Mesenteric fat pad (tissue), 1 donor: ENCODE measurements around the gene BANK1. TPM values are rescaled to one million over a fixed set of nuclear protein-coding genes. Genes with fewer than 3 reads are reported as not detected.

Experiments
- DNase-seq: peaks from one replicate; pipeline ENCODE4 v3.0.0-alpha.2; 2020; ENCODE audit warnings: low spot score
- total RNA-seq: library from RNA; stranded (reverse); fragmentation: NEBNext Ultra II Directional; extraction: Animal tissue kit (Norgen Biotek cat#: 25700); gene quantifications from one replicate; pipeline ENCODE4 v1.2.1, GENCODE V29; 2021
- donor health status: DM: yes; HTN: yes; CAD: no.

The BANK1 gene
- total RNA-seq, 1 donor from 2014 or later, result 11.6 TPM

DNA sequence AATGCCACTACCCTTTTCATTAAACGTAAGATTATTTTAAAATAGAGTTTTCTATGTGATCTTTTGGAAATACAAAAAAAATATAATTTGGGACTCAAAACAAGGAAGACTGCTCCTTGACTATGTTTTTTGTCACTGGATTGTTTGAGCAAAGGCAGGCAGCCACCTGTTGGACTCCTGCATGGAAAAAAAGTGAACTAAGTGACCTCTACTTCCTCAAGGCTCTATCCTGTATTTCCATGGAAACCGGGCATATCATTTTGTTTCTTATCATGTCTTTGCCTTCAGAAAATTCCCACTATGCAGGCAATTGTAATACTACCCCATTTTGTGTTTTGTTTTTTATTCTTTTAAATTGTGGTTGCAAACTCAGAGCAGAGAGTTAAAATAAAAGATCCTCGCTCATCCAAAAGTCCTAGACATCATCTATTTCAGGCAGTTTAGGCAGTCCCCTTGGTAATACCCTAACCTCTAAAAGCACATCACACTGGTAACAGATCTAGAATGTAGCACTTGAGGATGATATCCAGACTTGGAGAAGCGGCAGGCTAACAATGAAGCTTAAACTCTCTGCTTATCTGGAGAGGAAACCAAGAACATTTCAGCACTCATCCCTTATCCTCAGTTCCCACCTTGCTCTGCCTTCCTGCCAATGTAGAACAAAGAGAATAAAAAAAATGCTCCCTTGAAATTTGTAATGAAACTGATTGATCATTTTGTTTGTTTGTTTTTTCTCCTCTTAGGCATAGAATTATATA is 165.7 kb downstream of the BANK1 start:
- no peak for DNase-seq

DNA sequence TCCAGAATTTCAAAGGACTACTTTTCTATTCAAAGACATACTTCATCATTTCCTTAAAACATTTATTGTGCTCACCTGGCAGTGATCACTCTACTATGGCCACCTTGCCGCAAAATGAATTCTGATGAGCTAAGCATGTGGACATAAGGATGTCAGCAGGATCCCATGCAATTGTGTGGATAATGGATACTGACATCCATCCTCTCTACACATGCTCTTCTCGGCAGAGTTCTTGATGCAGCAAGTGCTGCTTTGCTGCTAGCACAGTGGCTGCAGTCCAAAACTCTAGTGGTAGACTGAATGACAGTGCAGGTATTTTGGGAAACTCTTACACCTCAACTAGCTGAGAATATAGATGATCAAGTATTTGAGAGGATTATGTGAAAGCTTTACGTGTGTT is 168.0 kb downstream of the BANK1 start:
- DNase-seq, result no peak

DNA sequence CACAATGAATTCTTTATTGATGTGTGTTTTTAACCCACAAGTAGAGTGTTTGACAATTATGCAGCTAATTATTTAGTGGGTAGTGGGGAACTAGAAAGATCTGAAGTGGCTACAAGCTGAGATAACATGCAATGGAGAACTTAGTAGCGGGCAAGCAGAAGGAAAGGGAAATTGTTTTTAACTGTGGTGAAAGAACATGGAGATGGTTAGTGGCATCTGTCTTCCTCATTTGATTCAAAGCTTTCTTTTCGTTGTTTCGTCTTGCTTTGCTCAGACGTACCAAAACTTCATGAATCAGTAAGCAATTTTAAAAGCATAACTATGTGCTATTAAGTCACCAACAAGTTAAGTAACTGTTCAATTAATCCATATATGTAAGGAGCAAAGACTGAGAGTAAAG is 169.9 kb downstream of the BANK1 start:
- DNase-seq, result no peak

DNA sequence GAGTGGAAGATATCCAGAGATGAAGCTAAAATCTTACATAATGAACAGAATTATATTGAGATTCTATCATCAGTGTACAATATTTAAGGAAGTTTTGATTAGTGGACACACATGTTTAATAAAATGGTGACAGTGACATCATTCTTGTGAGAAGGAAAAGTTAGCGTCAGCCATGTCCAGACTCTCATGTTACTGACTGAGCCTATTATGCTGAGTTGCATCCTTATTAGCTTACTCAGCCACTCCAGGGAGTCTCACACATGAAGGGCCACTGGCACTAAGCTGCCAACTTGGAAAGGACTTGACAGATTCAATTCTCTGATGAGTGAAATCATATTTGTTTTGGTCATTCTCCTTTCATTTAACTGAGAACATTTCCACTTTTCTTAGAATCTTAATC is 170.6 kb downstream of the BANK1 start:
- no peak for DNase-seq

DNA sequence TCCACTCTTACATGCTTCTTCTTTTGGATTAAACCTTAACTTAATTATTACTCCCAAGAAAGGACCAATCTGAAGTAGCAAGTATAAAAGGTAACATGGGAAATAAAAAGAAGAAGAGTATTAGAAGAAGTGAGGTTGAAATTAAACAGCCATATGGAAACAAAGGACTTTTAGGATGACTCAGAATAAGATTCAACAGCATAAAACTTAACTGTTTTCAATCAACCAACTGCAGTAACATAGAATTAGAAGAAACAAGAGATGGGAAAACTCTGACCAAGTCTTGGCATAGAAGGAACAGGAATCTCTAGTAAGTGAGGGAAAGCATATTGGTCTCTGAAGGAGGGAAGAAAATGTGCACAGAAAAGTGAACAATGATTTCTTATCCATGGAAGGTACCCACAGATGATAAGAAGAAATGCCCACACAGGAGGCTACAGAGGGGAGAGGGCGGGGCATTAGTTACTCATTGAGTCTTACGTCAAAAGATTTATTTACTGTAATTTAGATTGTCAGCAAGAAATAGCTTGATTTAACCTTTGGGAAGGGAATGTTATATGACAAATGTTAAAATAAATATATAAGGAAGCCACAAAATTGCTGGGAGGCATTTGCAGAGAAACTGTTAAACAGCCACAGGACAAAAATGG is 177.3 kb downstream of the BANK1 start:
- DNase-seq, result no peak

DNA sequence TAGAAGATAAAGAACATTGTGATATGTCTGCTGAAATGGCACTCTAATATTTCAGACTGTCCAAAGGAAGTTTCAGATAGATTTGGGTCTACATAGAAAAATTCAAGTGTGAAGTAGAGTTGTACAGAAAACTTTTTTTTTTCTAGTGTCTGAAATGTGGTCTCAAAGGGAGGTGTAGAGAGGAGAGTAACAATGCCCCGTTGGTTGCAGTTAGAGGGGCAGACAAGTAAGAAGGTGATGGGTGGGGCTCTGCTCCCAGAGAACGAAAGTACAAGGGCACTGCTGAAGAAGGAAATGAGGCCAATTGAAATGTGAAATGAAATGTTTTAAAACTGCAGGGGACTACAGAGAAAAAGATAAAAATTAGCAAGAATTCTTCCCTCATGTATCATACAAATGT is 177.8 kb downstream of the BANK1 start:
- DNase-seq, result no peak

DNA sequence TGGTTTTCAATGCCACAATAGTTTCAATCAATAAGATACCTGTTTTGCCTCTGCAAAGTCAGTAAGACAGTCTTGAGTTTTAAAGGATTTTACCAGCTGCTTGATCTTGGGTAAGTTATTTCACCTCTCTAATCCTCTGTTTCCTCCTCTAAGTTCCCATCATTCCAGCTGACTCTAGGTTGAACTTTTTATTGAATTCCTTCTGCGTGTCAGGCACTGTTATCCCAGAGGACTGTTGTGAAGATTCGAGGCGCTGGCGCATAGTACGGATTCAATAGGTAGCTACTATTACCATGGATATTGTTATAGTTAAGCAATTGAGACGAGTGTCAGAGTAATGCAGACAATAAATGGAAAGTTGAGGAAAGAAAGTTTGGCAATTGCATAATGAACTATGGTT is 179.4 kb downstream of the BANK1 start:
- DNase-seq, result no peak

DNA sequence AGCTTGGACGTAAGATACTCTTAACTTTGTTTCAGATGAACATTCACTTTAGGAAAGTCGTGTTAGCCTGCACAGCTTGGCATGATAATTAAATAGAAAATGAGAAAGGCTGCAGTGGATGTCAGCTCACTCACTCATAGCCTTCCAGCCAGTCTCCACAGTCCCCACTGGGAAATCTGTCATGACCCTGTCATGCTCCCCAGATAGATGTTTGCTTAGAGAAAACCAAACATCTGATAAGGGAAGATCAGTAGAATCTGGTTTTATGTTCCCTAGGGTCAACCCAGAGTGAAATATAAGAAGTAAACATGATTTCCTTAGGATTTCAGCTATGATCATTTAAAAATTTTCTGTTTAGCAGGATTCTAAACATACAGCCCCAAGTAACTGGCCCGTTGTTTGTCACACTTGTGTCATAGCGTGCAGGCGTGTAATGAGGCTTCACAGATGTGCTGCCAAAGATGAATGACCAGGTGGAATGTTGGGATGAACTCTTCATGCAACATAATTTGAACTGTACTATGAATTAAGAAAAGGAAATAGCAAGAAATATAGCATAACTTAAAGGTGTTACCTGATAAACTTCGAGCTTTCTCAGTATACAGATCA is 180.1 kb downstream of the BANK1 start:
- DNase-seq, result no peak

DNA sequence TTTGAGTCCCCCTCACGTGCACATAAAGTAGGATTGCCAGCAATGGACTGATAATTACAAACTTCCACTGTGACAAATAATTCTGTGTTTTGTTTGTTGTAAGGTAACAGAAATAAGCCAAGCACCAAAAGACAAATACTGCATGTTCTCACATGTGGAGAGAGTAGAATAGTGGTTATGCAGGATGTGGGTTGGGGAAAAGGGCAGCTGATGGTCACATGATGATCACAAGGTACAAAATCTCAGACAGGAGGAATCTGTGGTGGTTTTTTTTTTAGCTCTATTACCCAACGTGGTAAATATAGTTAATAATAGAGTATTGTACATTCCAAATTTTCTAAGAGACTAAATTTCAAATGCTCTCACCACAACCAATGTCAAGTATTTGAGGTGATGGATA is 182.3 kb downstream of the BANK1 start:
- DNase-seq, result no peak

DNA sequence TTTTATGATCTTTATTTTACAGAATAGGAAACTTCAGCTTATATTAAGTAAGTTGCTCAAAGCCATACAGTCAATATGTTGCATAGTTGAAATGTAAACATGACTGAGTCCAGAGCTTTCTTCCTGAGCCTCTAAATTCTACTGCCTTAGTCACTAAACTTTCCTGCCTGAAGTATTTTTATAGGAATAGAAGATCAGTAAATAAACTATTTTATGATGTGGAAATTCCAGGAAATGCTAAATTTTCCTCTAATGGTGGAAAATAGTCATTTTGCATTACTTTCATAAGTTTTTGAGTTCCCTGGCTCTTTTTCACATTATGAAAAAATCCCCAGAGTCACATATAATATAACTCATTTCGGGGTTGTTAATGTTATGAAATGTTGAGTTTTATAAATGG is 182.8 kb downstream of the BANK1 start:
- DNase-seq, result no peak

DNA sequence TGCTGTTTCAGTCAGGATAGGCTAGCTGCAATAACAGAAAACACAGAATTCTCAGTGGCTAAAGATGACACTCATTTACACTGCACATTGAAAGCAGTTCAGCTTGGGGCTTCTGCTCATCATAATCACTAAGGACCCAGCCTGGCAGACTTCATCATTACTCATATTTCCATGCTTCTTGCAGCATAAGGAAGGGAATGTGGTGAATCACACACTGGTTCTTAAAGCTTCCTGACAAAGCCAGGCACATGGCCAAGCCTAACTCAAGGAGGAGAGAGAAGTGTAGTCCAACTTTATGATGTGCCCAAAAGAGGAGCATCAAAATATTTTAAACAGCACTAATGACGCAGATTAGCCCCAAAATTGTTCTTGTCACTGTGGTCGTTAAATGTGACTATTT is 186.5 kb downstream of the BANK1 start:
- DNase-seq, result no peak

DNA sequence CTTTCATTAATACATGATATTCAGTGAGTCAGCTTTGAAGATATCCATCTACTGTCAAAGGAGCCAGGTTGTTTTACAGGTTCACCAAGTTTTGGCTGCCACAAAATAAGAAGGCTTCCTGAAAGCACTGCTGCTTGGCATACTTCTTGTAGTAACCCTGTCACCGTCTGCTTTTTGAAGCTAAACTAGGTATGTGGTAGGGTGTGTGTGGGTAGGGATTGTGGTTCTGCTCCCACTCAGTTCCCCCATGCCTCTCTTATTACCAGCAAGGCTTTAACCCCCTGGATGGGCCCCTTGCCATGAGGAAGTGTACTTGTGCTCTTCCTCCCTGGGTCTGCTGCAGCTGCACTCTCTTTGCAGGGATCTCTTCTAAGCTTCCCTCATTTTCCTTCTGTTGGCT is 191.2 kb downstream of the BANK1 start:
- DNase-seq, result no peak

DNA sequence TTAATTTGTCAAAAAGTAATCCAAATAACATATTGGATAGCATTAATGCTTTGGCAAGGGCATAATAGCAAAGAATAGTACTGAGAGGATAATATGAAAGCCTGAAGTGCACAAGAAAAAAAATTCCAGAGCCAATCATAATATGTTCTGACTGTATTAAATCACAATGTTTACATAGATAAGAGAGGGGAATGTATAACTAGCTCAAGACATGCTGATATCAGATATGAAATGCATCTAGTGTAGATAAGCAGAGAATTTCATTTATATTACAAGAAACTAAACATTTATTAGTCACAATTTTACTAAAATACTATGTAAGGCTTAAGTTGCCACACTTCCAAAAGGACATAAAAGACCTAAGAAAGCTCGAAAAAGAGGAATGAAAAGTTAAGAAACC is 193.3 kb downstream of the BANK1 start:
- DNase-seq, result no peak

DNA sequence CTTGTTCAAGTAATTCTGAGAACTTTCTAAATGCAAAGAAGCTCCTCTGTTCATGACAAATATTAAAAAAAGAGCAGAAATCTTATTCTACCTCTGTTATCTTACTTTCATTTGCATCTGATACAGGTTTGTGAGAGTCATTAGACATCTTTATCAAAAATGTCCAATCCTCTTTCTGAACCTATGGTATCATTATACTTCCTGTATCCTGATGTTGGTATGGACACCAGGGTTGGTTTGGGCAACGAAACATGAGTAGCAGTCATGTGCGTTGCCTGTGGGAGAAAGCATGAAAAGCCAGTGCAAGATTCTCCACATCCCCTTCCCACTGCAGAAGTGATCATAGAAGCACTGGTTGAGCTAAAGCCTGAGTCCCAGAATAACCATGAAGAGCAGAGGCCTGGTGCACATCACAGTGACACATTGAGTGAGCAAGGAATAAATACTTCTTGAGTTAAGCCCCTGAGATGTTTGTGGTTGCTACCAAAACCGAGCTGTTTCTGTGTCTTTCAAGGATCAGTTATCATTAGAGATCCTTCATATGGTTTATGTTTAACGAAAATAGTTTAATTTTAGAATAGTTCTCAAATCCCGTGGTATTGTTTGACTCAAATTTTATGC is 197.2 kb downstream of the BANK1 start:
- DNase-seq, result no peak

DNA sequence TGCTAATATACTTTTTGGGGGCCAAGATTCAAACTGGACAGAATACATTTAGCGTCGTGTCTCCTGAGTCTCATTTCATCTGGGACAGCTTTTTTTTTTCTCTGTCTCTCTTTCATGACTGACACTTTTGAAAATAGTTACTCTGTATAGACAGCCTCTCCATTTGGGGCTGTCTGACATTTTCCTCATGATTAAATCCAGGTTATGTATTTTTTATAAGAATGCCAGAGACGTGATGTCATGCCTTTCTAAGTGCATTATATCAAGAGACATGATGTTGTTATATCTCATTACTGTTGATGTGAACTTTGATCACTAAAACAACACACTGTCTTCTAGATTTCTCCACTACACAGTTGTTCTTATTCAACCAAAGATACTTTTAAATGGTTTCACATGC is 199.0 kb downstream of the BANK1 start:
- no peak for DNase-seq

DNA sequence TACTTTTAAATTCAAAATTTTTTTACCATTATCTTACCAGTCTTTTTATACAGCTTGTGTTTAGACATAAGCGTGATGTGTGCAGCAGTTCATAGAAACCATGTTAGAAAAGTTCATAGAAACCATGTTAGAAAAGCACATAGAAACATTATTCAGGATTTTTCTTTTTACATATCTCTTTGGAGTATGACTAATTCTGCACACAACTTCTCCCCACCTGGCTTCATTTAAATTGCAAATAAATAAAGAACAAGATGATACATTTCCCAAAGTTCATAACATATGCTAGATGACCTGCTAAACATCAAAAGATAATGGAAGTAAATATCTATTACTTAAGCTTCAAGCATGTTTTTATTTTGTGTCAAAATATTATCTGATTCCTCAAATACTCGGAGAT is 201.9 kb downstream of the BANK1 start:
- DNase-seq, result no peak

DNA sequence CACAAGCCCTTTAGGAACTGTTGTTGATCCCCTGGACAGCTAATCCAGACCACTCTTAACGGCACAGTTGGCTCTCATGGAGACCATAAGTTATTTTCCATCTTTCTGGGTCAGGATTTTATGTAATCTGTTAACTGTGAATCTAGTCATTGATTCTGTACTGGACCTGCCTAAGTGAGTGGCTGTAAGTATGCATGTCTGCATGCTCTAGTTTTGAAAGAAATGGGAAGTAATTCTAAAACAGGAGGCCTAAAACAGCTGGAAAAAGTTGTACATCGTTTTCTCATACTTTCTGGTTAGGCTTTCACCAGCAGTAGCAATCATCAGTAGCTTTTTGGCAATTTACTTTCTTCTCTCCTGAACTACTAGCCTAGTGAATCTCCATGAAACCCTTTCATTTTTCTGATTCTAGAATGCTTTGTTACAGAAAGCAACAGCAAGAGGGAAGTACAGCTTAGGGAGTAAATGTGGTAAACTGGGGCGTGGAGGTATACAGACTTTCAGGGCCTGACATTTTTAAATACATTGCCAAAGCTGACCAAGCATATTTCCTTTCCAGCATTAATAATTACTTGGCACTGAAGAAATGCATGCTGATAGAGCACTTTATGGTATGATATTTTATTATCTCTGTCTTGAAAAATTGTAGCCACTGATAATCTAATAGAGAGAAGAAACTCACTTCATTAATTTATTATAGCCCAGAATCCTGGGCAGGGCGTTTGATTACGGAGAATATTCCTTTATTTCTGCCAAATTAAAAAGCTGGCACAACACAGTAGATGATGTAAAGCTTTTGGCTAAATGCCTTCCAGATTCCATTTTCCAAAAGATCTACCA is 202.7 kb downstream of the BANK1 start:
- DNase-seq, result no peak

DNA sequence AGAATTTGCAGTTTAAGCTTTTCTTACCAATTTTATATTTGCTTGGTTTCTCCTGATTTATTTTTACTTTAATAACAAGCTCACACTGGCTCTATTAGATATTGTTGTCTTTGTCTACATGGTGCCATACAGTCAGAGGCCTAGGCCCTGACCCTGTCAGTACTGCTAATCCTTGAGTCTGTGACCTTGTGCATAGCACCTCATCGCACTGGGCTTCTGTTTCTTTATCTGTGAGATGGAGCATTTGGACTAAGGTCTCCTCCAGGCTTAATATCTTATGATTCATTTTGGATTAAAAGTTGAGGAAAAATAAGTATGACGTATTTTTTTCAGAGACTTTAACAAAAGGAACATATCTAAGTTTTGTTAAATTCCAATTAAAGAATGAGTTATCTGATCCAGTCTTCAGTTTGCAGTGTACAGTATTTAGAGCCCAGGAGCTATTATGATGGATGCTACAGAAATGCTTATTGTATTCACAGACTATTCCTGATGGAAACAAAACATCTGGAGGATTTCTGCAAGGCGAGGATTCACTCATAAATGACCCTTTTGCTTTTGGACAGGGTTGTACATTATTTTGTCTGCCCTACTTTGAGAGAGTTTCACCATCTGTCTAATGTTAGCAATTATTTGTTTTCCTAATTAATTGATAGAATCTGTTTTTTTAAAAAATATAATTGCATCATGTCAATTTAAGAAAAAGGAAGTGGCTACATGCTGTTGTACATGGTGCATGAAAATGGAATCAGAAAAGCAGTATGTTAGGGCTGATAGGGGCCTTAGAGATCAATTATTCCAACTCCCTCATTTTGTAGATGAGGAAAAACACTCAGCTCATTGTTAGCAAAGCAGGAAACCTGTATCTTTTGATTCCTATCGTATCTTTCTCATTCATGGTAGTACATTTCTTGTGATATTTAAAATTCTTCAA is 203.6 kb downstream of the BANK1 start:
- DNase-seq, result no peak

DNA sequence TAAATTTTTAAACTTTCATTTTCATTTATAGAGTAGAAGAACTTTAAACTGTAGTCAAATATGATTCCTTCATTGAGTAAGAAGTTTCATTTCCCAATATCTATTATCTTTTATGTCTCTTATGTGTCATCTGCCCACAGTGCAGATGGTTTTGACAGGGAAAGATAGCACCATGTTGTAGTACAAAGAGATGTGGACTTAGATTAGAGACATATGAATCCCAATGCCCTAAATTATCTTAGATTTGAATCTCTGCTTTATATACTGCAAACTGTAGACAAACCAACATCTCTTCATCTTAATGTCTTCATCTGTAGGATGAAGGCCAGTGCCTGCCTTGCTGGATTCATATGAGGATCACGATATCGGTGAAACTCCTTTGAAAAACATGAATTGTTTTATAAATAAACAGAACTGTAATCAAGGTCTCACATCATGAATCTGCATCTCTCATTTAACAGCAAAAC is 217.5 kb downstream of the BANK1 start:
- DNase-seq, result no peak

DNA sequence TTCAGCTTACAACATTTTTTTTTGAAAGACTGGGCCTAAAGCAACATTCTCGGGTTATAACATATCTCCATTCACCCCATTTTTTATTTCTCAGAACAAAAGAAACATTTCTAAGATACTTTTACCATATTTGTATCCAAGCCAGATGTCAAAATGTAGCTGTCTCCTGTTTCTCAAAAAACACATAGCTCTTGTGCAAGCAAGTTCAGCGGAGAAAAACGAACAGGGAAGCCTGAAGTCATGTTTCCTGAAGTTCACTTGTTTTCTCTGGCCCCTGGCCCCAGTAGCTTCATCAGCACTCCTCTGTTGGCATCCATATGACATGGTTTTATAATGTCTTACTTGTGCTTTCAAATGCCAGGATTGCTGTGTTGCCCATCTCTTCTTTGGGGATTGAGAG is 218.2 kb downstream of the BANK1 start:
- no peak for DNase-seq
